Measurements from ENCODE around the gene OXGR1.

The OXGR1 gene

DNA sequence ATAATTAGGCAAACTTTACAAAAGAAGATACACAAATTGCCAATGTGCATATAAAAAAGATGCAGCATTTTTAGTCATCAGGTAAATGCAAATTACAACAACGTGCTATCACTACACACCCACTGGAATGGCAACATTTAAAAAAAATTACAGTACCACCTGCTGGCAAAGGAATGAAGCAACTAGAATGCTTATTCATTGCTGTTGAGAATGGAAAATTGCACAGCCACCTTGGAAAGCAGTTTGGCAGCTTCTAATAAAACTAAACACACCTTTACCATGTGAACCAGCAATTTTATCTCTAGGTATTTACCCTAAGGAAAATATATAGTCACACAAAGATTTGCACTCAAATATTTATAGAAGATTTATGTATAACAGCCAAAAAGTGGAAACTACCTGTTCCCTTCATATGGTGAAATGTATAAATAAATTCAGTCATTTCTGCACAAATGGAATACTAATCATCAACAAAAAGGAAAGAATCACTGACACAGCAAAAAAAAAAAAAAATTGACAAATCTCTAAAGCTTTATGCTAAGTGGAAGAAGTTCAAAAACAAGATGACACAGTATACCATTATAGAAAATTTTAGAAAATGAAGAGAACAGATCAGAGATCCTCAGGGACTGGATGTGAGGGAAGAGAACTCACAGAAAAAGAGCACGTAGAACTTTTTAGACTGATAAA is 30.3 kb downstream of the OXGR1 start:
- no peak for DNase-seq (ENCODE audit: low read depth in 4 of 4, low spot score in 1 of 4)

DNA sequence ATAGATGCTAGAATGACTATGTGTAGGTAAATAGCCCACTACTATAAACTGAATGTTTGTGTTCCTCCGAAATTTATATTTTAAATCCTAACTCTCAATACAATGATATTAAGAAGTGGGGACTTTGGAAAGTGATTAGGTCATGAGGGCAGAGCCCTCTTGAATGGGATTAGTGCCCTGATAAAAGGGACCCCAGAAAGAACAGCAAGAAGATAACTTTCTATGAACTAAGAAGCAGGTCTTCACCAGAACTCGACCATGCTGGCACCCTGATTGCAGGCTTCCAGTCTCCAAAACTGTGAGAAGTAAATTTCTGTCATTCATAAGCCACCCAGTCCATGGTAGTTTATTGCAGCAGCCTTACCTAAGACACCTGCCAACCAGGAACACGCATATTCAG is 33.9 kb downstream of the OXGR1 start:
- DNase-seq (ENCODE audit: low read depth in 4 of 4, low spot score in 1 of 4) = no peak

GRCh38 chr13:96958286-96958891 is 35.9 kb downstream of the OXGR1 start:
- no peak for DNase-seq (ENCODE audit: low read depth in 4 of 4, low spot score in 1 of 4)

DNA sequence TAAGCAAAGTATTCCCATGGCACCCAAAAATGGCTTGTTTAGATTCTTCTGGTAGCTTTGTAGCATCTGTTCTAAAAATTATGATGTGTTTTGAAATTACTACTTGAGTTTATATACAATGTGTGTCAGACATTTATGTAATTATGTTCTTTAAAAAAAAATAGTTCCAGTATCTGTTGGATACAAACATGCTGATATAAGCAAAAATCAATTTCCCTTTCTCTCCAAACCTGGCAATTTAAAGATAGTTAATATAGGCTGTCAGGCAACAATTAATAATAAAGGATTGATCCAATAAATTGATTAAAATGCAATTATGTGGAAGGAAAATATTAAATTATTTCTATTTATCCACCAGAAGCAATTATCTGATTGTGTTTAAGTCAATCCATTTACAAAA is 41.7 kb downstream of the OXGR1 start:
- DNase-seq (ENCODE audit: low read depth in 4 of 4, low spot score in 1 of 4) = no peak

GRCh38 chr13:96948127-96948526 is 46.1 kb downstream of the OXGR1 start:
- no peak for DNase-seq (ENCODE audit: low read depth in 4 of 4, low spot score in 1 of 4)

DNA sequence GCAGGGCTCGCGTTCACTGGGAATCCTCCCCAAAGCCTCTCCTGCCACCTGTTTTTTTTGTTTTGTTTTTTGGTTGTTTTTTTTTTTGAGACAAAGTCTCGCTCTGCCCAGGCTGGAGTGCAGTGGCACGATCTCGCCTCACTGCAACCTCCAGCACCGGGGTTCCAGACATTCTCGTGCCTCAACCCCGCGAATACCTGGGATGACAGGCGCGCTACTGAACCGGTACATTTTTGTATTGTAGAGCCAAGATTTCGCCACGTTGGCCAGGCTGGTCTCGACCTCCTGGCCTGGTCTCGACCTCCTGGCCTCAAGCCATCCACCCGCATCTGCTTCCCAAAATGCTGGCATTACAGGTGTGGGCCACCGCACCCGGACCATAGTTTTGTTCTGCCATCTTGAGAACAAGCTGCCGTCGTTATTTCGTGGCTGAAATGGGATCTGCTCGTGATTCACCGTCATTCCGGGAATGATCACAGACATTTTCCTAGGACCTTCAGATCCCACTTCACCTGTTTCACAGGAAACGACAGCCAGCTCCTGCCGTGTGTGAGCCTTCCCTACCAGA is 46.8 kb downstream of the OXGR1 start:
- DNase-seq (ENCODE audit: low read depth in 4 of 4, low spot score in 1 of 4) = no peak

GRCh38 chr13:96946709-96947311 is 47.5 kb downstream of the OXGR1 start:
- DNase-seq (ENCODE audit: low read depth in 4 of 4, low spot score in 1 of 4) = no peak

DNA sequence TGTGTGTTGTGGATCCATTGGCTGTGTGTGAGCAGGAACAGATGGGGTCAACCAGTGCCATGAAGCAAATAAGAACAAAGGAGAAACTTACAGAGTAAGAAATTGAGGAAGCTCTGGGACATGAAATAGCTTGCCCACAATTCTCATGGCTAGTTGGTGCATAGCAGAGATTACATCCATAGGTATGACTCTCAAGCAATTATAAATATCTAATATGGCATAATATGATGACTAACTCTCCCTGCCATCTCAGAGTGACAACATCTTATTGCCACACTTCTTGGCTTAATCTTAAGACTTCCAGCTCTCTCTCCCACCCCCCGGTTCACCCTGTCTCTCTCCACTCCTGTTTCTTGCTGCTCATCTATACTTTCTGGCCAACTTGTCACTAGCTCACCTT is 53.3 kb downstream of the OXGR1 start:
- DNase-seq (ENCODE audit: low read depth in 4 of 4, low spot score in 1 of 4) = no peak

GRCh38 chr13:96935901-96936300 is 58.4 kb downstream of the OXGR1 start:
- DNase-seq (ENCODE audit: low read depth in 4 of 4, low spot score in 1 of 4) = no peak
